GM23338 (cell line): ENCODE data around the gene MKNK2.

Source experiments
- REST ChIP-seq: IDR thresholded peaks from one replicate; pipeline ENCODE4 v1.6.1; 2018; ENCODE audit warnings: antibody characterized with exemption; ENCODE audit not compliant: unreplicated experiment
- TF ChIP-seq, protein P1 (sequence below), 2 experiments: fragments of 200-600 bp in 1 of 2; sonication (generic) in 1 of 2; conservative IDR thresholded peaks; 2 replicates each; pipeline versions ENCODE4 v1.5.1 to v1.6.1; 2016 to 2017; ENCODE audit warnings: antibody characterized with exemption in 2 of 2, low read depth in 2 of 2, mild to moderate bottlenecking in 2 of 2, moderate library complexity in 1 of 2

GRCh38 chr19:2035590-2035991 is 15.5 kb downstream of the MKNK2 start:
- TF ChIP-seq, protein P1, sequence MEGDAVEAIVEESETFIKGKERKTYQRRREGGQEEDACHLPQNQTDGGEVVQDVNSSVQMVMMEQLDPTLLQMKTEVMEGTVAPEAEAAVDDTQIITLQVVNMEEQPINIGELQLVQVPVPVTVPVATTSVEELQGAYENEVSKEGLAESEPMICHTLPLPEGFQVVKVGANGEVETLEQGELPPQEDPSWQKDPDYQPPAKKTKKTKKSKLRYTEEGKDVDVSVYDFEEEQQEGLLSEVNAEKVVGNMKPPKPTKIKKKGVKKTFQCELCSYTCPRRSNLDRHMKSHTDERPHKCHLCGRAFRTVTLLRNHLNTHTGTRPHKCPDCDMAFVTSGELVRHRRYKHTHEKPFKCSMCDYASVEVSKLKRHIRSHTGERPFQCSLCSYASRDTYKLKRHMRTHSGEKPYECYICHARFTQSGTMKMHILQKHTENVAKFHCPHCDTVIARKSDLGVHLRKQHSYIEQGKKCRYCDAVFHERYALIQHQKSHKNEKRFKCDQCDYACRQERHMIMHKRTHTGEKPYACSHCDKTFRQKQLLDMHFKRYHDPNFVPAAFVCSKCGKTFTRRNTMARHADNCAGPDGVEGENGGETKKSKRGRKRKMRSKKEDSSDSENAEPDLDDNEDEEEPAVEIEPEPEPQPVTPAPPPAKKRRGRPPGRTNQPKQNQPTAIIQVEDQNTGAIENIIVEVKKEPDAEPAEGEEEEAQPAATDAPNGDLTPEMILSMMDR (conservative IDR thresholded peaks at IDR 0.05; ENCODE audit: low read depth in 2 of 2): no peak
- TF ChIP-seq REST: no peak
